ENCODE measurements around the gene KRTAP5-6.
"Not testable (repeated sequence)": the region's sequence is repeated elsewhere in the genome, so short reads cannot be mapped to it uniquely, and the experiment has no call there.

Gene KRTAP5-6

DNA sequence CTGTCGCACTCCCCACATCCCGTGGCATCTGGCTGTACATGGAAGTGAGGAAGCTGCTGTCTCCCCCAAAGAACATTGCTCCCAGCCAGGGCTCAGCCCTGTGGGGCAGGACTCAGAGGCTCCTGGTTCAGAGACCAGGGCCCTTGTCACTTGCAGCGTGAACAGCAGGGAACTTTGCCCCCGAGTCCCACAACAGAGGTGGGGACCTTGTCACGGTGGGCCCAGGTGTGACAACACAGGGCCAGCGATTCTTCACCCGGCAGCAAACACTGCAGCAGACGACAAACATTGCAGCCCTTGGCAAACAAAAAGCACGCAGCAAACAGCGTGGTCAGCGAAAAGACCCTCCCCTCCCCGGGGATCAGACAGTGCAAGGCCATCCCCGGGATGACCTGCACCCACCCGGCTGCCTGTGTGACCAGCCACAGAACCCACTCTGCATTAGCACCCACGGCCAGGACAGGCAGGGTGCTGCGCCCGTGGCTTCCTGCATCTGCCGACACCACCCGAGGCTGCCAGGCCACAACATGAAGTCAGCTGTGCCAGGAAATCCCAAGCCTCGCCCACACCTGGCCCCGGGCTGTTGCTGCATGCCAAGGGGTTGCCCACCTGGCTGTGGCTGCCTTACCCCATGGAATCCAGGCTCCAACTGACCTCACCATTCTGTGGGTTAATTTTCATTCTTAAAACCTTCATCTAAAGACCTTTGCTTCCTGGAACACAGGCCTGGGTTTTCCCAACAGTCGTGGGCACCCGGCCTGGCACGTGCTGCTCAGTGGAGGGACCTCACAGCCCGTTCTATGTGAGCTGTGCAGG lies 35.3 kb upstream of the KRTAP5-6 start:
- not testable (repeated sequence) for DNase-seq (ENCODE audit: low read depth)

DNA sequence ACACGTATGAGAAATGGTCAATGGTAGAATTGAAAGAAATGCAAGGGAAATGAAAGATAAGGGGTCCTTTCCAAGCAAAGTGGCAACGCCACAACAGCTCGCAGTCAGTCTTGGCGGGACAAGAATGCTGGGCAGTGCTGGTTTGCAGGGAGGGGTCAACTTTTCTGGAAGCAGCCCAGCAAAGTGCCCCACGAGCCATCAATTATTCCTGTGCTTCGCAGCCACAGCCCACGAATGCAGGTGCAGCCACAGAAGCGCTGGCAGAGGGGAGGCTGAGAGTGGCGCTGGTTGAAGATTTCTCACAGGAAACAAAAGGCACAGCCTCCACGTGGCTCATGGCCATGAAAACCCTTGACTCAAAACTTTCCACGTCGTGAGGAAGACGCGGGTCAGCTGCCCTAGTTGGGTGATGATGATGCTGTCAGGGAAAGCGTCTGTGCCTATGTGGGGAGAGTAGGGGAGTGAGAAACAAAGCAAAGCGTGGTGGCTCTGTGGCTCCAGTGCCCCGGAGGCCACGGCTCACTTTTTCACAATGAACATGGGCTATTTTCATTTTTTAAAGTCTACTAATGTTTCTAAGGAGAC lies 34.2 kb upstream of the KRTAP5-6 start:
- not testable (repeated sequence) for DNase-seq (ENCODE audit: low read depth)

DNA sequence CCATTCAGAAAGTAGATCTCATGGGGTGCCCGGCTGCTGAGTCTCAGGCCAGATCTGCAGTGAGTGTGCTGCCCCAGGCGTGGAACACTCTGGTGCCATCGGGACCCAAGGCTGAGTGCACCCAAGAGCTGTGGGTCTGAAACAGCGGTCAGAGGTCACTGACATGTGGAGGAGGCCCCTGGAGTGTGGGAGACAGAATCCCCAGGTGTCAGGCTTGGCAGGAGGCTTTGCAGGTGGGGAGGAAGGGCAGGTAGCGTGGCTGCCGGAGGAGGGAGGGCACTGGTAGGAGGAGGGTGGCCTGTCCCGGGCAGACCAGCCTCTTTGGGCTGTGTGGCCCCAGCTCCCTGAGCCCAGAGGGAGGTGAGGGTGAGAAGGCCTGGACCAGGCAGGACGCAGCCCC lies 31.7 kb upstream of the KRTAP5-6 start:
- no peak for DNase-seq (ENCODE audit: low read depth)

DNA sequence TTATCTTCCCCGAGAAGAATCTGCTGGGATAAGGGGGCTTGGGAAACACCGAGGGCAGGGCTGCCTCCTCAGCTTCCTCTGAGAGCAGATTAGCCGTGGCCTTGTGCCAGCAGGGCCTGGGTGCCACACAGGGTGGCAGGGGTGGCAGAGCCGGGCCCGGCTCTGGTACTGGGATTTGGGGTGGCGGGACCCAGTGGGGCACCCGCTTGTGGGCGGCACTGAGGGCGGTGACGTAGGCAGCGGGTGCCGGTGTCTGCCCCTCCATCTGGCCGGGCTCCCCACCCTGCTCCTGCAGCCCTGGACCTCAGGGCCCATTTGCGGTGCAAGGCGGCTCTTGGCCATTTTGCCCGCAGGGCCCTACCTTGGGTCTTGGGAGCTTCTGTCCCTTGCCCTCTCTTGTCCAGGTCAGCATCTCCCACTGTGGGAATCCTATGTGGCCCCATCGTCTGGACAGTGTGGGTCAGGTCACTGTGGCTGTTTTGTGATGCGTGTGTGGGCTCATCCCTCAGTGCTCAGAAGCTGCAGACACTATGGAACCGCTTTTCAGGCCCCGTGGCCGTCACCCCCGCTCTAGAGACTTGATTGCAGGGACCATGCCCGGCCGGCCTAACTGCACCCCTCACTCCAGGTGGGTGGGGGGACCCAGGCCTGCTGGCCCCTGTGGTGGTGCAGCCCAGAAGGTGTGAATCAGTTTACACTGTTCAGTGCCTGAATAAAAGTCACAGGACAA lies 29.7 kb upstream of the KRTAP5-6 start:
- DNase-seq (ENCODE audit: low read depth) = no peak

DNA sequence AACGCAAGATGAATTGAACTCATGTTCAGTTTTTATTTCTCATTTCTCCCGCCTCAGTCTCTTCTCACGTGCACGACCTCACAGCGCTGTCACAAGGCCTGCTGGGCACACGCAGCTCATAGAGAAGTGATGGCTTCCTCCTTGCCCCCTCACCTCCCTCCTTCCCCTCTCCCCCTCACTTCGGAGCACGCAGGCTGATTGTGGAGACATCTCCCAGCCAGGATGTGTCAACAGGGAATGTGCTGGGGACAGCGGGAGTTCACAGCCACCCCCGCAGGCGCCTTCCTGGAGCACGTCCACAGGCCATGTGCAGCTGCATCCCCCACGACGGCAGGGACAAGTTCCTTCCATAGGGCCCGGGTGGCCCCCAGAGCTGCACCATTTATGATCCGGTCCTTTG lies 29.1 kb upstream of the KRTAP5-6 start:
- DNase-seq (ENCODE audit: low read depth) = no peak

DNA sequence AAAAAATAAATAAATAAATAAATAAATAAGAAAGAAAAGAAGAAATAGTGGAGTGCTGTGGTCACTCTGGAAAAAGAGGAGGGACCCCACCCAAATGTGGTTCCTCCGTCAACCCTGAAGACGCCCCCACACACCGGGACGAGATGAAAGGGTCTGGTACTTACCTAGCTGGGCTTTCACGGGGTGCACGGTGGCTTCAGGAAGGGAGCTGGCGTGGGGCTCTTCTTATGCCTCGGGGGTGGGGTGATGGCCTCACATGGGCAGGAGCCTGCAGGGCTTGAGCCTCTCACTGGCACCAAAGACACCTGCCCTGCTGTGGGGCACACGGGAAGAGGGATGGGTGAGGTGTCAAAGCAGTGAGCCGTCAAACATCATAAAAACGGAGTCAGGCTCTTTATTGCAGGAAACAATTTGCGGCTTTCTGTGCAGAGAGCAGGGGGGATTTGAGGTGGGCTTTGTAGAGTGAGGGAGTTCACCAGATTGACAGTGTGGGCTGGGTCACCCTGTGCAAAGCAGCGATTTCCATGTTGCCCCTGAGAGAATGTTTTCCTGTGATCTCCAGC lies 28.0 kb upstream of the KRTAP5-6 start:
- no peak for DNase-seq (ENCODE audit: low read depth)

DNA sequence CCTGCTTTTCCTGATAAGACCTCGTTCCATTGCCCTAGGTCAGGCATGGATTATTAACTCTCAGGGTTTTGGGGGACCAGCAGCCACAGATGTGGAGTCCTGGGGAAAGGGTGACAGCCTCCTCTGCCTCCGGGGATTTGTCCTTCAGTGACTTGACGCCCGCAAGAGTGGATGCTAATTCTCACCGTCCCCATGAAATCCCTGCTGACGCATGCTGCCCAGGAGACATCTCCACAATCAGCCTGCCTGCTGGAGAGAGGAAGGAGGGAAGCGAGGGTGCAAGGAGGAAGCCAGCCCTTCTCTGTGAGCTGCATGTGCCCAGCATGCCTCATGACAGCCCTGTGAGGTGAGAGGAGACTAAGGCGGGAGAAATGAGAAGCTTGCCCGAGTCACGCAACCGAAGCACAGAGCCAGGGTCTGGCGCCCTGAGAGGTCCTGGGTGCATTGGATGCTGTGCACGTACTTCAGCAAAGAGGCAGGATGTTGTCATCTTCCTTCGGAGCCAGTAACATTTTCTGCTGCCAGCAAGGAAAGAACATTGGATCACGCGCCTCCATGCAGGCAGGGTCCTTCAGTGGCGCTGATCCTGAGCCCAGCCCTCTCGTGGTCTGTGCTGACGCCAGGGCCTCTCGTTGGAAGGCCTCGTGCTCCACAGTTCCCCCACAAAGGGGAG lies 27.3 kb upstream of the KRTAP5-6 start:
- DNase-seq (ENCODE audit: low read depth) = no peak

DNA sequence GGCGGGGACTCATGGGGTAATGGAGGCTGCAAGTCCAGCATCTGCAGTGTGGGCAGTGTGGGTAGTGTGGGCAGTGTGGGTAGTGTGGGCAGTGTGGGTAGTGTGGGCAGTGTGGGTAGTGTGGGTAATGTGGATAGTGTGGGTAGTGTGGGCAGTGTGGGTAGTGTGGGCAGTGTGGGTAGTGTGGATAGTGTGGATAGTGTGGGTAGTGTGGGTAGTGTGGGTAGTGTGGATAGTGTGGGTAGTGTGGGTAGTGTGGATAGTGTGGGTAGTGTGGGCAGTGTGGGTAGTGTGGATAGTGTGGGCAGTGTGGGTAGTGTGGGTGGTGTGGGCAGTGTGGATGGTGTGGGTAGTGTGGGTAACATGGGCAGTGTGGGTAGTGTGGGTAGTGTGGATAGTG lies 26.5 kb upstream of the KRTAP5-6 start:
- DNase-seq (ENCODE audit: low read depth) = not testable (repeated sequence)

DNA sequence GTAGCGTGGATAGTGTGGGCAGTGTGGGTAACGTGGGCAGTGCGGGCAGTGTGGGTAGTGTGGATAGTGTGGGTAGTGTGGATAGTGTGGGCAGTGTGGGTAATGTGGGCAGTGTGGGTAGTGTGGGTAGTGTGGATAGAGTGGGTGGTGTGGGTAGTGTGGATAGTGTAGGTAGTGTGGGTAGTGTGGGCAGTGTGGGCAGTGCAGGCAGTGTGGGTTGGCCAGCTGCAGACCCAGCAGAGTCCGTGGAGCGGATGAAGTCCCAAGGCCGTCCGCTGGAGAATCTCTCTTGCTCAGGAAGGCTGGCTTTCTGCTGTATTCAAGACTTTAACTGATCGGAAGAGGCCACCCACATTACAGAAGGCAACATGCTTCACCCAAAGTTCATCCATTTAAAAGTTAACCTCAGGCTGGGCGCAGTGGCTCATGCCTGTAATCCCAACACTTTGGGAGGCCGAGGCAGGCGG lies 26.1 kb upstream of the KRTAP5-6 start:
- no peak for DNase-seq (ENCODE audit: low read depth)

DNA sequence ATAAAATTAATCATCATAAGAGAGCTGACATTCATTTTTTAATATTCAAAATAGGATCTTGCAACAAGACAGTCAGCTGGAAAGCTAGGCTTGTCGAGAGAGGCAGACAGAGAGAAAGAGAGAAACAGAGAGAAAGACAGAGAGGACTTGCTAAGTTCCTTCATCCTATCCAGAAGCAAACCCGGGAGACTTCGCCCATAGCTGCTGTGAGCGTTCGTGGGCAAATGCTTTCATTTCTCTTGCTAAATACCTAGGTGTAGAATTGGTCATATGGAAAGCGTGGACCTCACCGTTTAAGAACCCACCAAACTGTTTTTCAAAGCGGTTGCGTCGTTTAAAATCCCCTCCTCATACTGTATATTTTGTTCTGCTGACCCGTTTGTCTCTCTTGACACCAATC lies 25.3 kb upstream of the KRTAP5-6 start:
- DNase-seq (ENCODE audit: low read depth) = no peak

DNA sequence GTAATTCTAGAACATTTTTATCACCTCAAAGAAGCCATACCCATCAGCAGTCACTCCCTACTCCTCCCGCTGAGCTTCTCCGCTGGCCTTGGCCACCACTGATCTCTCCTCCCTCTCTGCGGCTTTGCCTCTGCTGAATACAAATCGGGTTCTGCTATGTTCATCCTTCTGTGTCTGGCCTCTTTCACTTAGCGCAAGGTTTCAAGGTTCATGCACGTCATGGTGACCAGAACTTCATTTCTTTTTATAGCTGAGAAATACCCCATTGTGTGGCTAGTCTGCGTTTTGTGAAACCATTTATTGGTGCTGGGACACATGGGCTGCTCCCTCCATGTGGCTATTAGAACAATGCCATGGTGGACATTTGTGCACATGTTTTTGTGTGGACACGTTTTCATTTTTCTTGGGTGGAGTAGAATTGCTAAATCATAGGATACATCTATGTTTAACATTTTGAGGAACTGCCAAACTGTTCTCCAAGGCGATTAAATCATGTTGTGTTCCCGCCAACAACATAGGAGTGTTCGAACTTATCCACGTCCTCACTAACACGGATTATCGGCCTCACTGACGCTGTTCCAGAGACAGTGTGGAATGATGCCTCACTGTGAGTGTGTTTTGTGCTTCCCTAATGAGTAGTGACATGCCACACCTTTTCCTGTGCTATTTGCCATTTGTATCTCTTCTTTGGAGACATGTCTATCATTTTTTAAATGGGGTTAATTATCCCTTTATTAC lies 24.2 kb upstream of the KRTAP5-6 start:
- no peak for DNase-seq (ENCODE audit: low read depth)

DNA sequence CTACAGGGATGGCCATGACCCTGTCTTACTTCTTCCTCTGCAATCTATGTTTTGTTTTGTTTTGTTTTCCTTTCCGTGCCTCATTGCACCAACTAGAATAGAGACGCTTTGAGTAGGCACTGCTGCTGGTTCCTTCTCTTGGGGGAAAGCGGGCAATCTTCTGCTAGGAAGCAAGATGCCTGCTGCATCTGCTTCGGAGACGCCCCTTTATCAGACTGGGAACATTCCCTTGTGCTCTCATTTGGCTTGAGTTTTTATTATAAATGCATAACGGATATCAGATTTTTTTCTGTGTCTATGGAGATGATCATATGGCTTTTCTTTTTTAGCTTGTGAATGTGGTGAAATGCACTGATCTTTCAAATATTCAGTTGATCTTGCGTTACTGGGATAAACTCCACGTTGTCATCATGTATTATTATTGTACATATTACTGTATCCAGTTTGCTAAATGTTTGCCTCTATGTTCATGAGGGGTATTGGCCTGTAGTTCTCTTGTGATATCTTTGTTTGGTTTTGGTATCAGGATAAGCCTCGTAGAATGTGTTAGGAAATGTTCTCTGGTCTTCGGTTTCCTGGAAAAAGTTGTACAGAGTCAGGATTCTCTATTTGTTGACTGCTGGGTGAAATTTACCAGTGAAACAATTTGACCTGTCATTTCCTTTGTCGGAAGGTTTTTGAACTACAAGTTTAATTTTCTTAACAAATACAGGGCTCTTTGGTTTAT lies 23.4 kb upstream of the KRTAP5-6 start:
- DNase-seq (ENCODE audit: low read depth) = no peak

DNA sequence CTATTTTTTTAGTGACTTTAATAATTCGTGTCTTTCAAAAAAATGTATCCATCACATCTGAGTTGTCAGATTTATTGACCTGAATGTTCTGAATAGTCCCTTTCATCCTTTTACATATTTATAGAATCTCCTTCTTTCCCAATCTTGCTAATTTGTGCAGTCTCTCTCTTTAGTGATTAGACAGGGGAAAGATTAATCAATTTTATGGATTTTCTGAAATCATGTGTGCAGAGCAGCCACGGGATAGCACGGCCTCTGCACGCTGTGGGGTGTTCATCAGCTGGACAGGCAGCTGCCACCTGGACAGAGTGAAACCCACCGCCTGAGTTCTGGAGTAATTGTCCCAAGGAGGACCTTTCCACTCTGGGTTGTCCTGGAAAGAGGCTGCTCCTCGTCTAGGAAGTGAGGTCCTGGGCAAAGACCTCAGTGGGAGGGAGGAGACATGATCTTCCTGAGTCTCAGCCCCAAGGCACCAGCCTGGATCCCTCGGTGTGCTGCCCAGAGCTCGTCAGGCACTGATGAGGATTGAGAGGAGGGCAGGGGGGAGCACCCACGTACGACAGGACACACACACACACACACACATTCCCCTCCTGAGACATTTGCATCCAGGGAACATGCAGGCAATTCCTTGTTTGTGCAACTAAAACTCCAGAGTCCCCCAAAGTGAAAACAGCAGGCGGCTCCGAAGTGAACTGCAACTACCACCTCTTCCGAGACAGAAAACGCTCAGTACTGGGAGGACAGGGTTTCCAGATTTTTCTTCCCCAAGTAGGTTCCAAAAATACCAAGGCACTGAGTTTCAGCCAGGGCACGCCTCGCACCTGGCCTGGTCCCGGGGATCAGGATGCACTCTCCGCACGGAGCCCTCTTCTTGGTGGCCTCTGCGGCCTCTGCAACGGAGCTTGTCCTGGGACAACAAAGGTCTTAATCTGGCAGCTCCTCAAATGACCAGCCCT lies 22.5 kb upstream of the KRTAP5-6 start:
- no peak for DNase-seq (ENCODE audit: low read depth)

DNA sequence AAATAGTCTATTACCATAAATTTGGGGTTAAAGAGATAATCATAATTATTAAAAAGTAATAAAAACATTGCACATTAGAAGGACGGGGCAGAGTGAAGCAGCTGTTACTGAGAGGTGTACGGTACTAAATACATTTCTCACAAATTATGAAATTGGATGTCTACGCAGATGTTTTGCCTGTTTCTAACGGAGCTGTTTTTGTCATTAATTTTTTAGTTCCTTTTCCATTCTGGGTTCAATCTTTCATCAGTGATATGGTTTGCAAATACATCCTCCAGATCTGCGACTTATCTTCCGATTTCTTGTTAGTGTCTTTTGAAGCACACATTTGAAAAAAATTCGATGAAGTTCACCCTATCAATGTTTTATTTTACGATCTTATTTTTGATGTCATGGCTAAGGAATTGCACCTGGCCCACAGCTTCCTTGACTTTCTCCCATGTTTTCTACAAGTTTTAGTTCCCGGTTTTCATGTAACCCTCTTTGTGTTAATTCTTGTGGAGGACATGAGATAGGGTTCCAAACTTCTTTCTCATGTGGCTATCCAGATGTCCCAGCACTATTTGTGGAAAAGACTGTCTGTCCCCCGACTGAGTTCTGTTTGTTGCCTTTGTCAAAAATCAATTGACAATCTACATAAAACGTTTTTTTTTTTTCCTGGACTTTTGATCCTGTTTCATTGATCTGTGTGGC lies 21.3 kb upstream of the KRTAP5-6 start:
- no peak for DNase-seq (ENCODE audit: low read depth)

DNA sequence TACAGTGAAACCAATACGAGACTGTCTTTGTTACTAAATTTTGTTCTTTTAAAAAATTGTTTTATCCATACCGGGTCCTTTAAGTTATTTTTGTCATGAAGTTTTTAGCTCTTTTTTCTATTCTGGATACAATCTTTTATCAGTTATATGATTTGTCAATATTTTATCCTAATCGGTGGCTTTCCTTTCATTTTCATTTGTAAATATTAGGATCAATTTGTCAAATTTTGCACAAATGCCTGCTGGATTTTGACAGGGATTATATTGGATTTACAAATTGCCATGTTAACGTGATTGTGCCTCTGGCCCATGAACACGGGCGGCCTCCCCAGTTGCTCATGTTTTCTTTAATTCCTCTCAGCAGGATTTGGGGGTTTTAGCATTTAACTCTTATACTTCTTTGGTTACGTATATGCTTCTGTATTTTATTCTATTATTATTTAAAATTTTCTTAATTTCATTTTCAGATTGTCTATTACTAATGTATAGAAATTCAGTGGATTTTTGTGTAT lies 20.7 kb upstream of the KRTAP5-6 start:
- DNase-seq (ENCODE audit: low read depth) = no peak

DNA sequence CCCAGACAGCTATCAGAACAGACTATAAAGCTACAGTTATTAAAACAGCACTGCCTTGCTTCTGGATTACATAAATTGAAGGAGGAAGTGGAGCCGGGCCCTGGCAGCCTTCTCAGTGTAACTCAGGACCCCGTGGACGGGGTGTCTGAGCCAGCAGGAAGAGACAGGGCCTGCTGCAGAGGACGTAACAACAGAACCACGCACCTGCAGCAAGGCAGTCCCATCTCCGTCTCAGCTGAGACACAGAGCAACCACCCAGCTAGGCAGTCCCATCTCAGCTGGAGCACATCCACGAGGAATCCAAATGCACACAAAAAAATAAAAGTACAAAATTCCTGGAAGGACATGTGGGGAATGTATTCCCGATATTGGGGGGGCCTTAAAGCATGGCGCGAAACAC lies 17.1 kb upstream of the KRTAP5-6 start:
- DNase-seq (ENCODE audit: low read depth) = no peak

DNA sequence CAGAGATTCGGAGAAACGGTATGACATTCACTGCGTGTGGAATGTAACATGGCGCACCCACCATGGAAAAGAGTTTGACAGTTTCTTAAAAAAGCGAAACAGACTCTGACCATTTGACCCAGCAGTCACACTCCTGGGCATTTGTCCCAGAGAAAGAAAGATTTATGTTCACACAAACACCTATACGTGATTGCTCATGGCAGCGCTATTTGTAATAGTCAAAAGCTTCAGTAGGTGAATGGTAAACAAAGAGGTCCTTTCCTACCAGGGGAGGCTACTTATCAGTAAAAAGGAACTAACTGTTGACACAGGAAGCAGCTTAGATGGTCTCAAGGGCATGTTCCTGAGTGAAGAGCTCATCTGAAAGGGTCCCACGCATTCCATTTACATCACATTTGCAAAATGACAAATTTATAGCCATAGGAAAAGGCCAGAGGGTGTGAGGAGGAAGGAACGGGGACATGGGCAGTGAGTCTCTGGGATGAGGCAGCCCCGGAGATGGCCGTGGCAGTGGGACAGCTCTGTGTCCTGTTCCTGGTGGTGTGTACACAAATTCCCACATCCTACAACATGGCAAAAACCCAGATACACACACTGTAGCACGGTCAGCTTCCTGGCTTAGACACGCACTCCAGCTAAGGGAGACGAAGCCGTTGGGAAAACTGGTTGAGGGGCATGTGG lies 14.6 kb upstream of the KRTAP5-6 start:
- DNase-seq (ENCODE audit: low read depth) = no peak

DNA sequence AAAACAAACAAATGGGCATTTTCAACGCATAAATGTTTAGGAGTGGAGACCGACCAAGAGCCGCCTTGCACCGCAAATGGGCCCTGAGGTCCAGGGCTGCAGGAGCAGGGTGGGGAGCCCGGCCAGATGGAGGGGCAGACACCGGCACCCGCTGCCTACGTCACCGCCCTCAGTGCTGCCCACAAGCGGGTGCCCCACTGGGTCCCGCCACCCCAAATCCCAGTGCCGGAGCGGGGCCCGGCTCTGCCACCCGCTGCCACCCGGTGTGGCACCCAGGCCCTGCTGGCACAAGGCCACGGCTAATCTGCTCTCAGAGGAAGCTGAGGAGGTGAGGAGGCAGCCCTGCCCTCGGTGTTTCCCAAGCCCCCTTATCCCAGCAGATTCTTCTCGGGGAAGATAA lies 13.8 kb upstream of the KRTAP5-6 start:
- DNase-seq (ENCODE audit: low read depth) = not testable (repeated sequence)

Measured in EH (cell line).